Measurements from ENCODE around the gene HSF4.
"Not testable (repeated sequence)": the region's sequence is repeated elsewhere in the genome, so short reads cannot be mapped to it uniquely, and the experiment has no call there.

Gene HSF4

GRCh38 chr16:67164599-67165061 is at the start of gene HSF4:
TSS of gene HSF4 (plus strand) at chr16:67164745. CDS start at chr16:67164812, 67 bp downstream.
- H3K36me3 Mint-ChIP-seq (ENCODE audit: low read depth) = peaks cover 22% of the 10 kb centered on the region
- H3K4me3 Mint-ChIP-seq = peak within 1 kb of the TSS; percentile 68
- peaks cover 19% of the 10 kb centered on the region for H3K27me3 Mint-ChIP-seq (ENCODE audit: low read depth)
- H3K27ac Mint-ChIP-seq = peak within 1 kb of the TSS; percentile 41
- no peaks in the 10 kb centered on the region for H3K9me3 Mint-ChIP-seq
- H3K4me1 Mint-ChIP-seq (ENCODE audit: low read depth) = peaks cover 39% of the 10 kb centered on the region

- Mint-ChIP-seq H3K4me3 (no peak overlapping the region), H3K27me3 (ENCODE audit: low read depth) (no peaks in the 10 kb centered on the region), H3K4me1 (ENCODE audit: low read depth) (peaks cover 25% of the 10 kb centered on the region), H3K27ac (no peak overlapping the region), H3K9me3 (no peaks in the 10 kb centered on the region), H3K36me3 (ENCODE audit: low read depth) (peaks cover 9% of the 10 kb centered on the region)
These were observed 49.8 kb upstream of the HSF4 start for GRCh38 chr16:67114793-67115192.

- H3K4me3 Mint-ChIP-seq = no peak overlapping the region
- no peaks in the 10 kb centered on the region for H3K9me3 Mint-ChIP-seq
- H3K4me1 Mint-ChIP-seq (ENCODE audit: low read depth) = peaks cover 20% of the 10 kb centered on the region
- H3K27me3 Mint-ChIP-seq (ENCODE audit: low read depth) = no peaks in the 10 kb centered on the region
- H3K36me3 Mint-ChIP-seq (ENCODE audit: low read depth) = peaks cover 9% of the 10 kb centered on the region
- H3K27ac Mint-ChIP-seq = no peak overlapping the region
These were observed 48.9 kb upstream of the HSF4 start for GRCh38 chr16:67115639-67116038.

- Mint-ChIP-seq H3K27ac (no peak overlapping the region), H3K27me3 (ENCODE audit: low read depth) (no peaks in the 10 kb centered on the region), H3K9me3 (no peaks in the 10 kb centered on the region), H3K36me3 (ENCODE audit: low read depth) (peaks cover 9% of the 10 kb centered on the region), H3K4me1 (ENCODE audit: low read depth) (peaks cover 13% of the 10 kb centered on the region), H3K4me3 (no peak overlapping the region)
These were observed 47.9 kb upstream of the HSF4 start for GRCh38 chr16:67116388-67117311.

GRCh38 chr16:67117716-67118115 is 46.8 kb upstream of the HSF4 start:
- Mint-ChIP-seq H3K4me3 (no peak overlapping the region), H3K27ac (no peak overlapping the region), H3K36me3 (ENCODE audit: low read depth) (peaks cover 4% of the 10 kb centered on the region), H3K9me3 (no peaks in the 10 kb centered on the region), H3K4me1 (ENCODE audit: low read depth) (peaks cover 3% of the 10 kb centered on the region), H3K27me3 (ENCODE audit: low read depth) (no peaks in the 10 kb centered on the region)

- H3K4me3 Mint-ChIP-seq = no peak overlapping the region
- H3K27ac Mint-ChIP-seq = no peak overlapping the region
- no peaks in the 10 kb centered on the region for H3K4me1 Mint-ChIP-seq (ENCODE audit: low read depth)
- H3K9me3 Mint-ChIP-seq = no peaks in the 10 kb centered on the region
- H3K36me3 Mint-ChIP-seq (ENCODE audit: low read depth) = peaks cover 10% of the 10 kb centered on the region
- H3K27me3 Mint-ChIP-seq (ENCODE audit: low read depth) = no peaks in the 10 kb centered on the region
These were observed 44.5 kb upstream of the HSF4 start for GRCh38 chr16:67120025-67120424.

- not testable (repeated sequence) for H3K27ac Mint-ChIP-seq; H3K27me3 Mint-ChIP-seq (ENCODE audit: low read depth); H3K4me1 Mint-ChIP-seq (ENCODE audit: low read depth); H3K9me3 Mint-ChIP-seq; H3K4me3 Mint-ChIP-seq
- H3K36me3 Mint-ChIP-seq (ENCODE audit: low read depth) = peaks cover 16% of the 10 kb centered on the region
These were observed 41.7 kb upstream of the HSF4 start for GRCh38 chr16:67122799-67123198.

GRCh38 chr16:67128417-67128816 is 36.1 kb upstream of the HSF4 start:
- H3K4me1 Mint-ChIP-seq (ENCODE audit: low read depth) = peaks cover 2% of the 10 kb centered on the region
- H3K27me3 Mint-ChIP-seq (ENCODE audit: low read depth) = no peaks in the 10 kb centered on the region
- no peak overlapping the region for H3K4me3 Mint-ChIP-seq
- no peak overlapping the region for H3K27ac Mint-ChIP-seq
- no peaks in the 10 kb centered on the region for H3K9me3 Mint-ChIP-seq
- H3K36me3 Mint-ChIP-seq (ENCODE audit: low read depth) = peaks cover 22% of the 10 kb centered on the region

GRCh38 chr16:67128887-67129286 is 35.7 kb upstream of the HSF4 start:
- no peaks in the 10 kb centered on the region for H3K27me3 Mint-ChIP-seq (ENCODE audit: low read depth)
- H3K4me3 Mint-ChIP-seq = no peak overlapping the region
- peaks cover 2% of the 10 kb centered on the region for H3K4me1 Mint-ChIP-seq (ENCODE audit: low read depth)
- no peak overlapping the region for H3K27ac Mint-ChIP-seq
- peaks cover 18% of the 10 kb centered on the region for H3K36me3 Mint-ChIP-seq (ENCODE audit: low read depth)
- H3K9me3 Mint-ChIP-seq = no peaks in the 10 kb centered on the region

- Mint-ChIP-seq H3K4me1 (ENCODE audit: low read depth) (peaks cover 2% of the 10 kb centered on the region), H3K27ac (no peak overlapping the region), H3K4me3 (no peak overlapping the region), H3K27me3 (ENCODE audit: low read depth) (no peaks in the 10 kb centered on the region), H3K36me3 (ENCODE audit: low read depth) (peaks cover 19% of the 10 kb centered on the region), H3K9me3 (no peaks in the 10 kb centered on the region)
These were observed 35.1 kb upstream of the HSF4 start for GRCh38 chr16:67129422-67129821.

- Mint-ChIP-seq H3K27me3 (ENCODE audit: low read depth) (no peaks in the 10 kb centered on the region), H3K4me1 (ENCODE audit: low read depth) (no peaks in the 10 kb centered on the region), H3K27ac (no peak overlapping the region), H3K36me3 (ENCODE audit: low read depth) (peaks cover 31% of the 10 kb centered on the region), H3K4me3 (no peak overlapping the region), H3K9me3 (no peaks in the 10 kb centered on the region)
These were observed 26.9 kb upstream of the HSF4 start for GRCh38 chr16:67137605-67138004.

- H3K27ac Mint-ChIP-seq = no peak overlapping the region
- no peaks in the 10 kb centered on the region for H3K27me3 Mint-ChIP-seq (ENCODE audit: low read depth)
- peaks cover 30% of the 10 kb centered on the region for H3K36me3 Mint-ChIP-seq (ENCODE audit: low read depth)
- H3K9me3 Mint-ChIP-seq = no peaks in the 10 kb centered on the region
- no peaks in the 10 kb centered on the region for H3K4me1 Mint-ChIP-seq (ENCODE audit: low read depth)
- H3K4me3 Mint-ChIP-seq = no peak overlapping the region
These were observed 23.2 kb upstream of the HSF4 start for GRCh38 chr16:67141391-67141790.

- no peaks in the 10 kb centered on the region for H3K4me1 Mint-ChIP-seq (ENCODE audit: low read depth)
- no peaks in the 10 kb centered on the region for H3K27me3 Mint-ChIP-seq (ENCODE audit: low read depth)
- no peaks in the 10 kb centered on the region for H3K9me3 Mint-ChIP-seq
- peaks cover 33% of the 10 kb centered on the region for H3K36me3 Mint-ChIP-seq (ENCODE audit: low read depth)
- H3K4me3 Mint-ChIP-seq = no peak overlapping the region
- no peak overlapping the region for H3K27ac Mint-ChIP-seq
These were observed 22.2 kb upstream of the HSF4 start for GRCh38 chr16:67142342-67142741.

- Mint-ChIP-seq H3K36me3 (ENCODE audit: low read depth) (peaks cover 40% of the 10 kb centered on the region), H3K4me1 (ENCODE audit: low read depth) (peaks cover 2% of the 10 kb centered on the region), H3K4me3 (no peak overlapping the region), H3K9me3 (no peaks in the 10 kb centered on the region), H3K27me3 (ENCODE audit: low read depth) (no peaks in the 10 kb centered on the region), H3K27ac (no peak overlapping the region)
These were observed 19.6 kb upstream of the HSF4 start for GRCh38 chr16:67144943-67145342.

- Mint-ChIP-seq H3K9me3 (no peaks in the 10 kb centered on the region), H3K27ac (peak overlapping the region; percentile 31), H3K4me1 (ENCODE audit: low read depth) (peaks cover 2% of the 10 kb centered on the region), H3K4me3 (no peak overlapping the region), H3K36me3 (ENCODE audit: low read depth) (peaks cover 33% of the 10 kb centered on the region), H3K27me3 (ENCODE audit: low read depth) (no peaks in the 10 kb centered on the region)
These were observed 18.8 kb upstream of the HSF4 start for GRCh38 chr16:67145746-67146145.
